Smooth muscle cell (in vitro differentiated cells): ENCODE results near the gene AGAP3. TPM values are rescaled to one million over a fixed set of nuclear protein-coding genes. Genes with fewer than 3 reads are reported as not detected.

ENCODE experiments used
- DNase-seq: peaks from one replicate; lab custom pipeline; 2025; ENCODE audit not compliant: unreplicated experiment; lab: John Stamatoyannopoulos, UW
- H2AFZ ChIP-seq: fragments of 200-600 bp; sonication (generic); 2 replicates; pipeline ENCODE4 v1.6.0; 2016; ENCODE audit warnings: antibody characterized with exemption, low read depth, mild to moderate bottlenecking
- H3F3A ChIP-seq: fragments of 200-600 bp; sonication (generic); 2 replicates; pipeline ENCODE4 v1.6.0; 2017; ENCODE audit warnings: antibody characterized with exemption, low read depth
- H3K27ac ChIP-seq: fragments of 200-600 bp; sonication (generic); 2 replicates; pipeline ENCODE4 v1.5.1; 2016; ENCODE audit warnings: low read depth, mild to moderate bottlenecking
- H3K27me3 ChIP-seq: fragments of 200-600 bp; sonication (generic); 2 replicates; pipeline ENCODE4 v1.6.1; 2016; ENCODE audit warnings: low read depth, mild to moderate bottlenecking
- H3K36me3 ChIP-seq: fragments of 200-600 bp; sonication (generic); 2 replicates; pipeline ENCODE4 v1.5.1; 2016; ENCODE audit warnings: low read depth
- H3K4me1 ChIP-seq: fragments of 200-600 bp; sonication (generic); 2 replicates; pipeline ENCODE4 v1.5.1; 2016; ENCODE audit warnings: low read depth
- H3K4me2 ChIP-seq: fragments of 200-600 bp; sonication (generic); 2 replicates; pipeline ENCODE4 v1.6.0; 2016; ENCODE audit warnings: mild to moderate bottlenecking
- H3K4me3 ChIP-seq: fragments of 200-600 bp; sonication (generic); 2 replicates; pipeline ENCODE4 v1.5.1; 2016; ENCODE audit warnings: mild to moderate bottlenecking
- H3K79me2 ChIP-seq: fragments of 200-600 bp; sonication (generic); 2 replicates; pipeline ENCODE4 v1.6.0; 2016; ENCODE audit warnings: low read depth, mild to moderate bottlenecking
- H3K9ac ChIP-seq: fragments of 200-600 bp; sonication (generic); 2 replicates; pipeline ENCODE4 v1.6.0; 2016; ENCODE audit warnings: low read depth
- H3K9me3 ChIP-seq: fragments of 200-600 bp; sonication (generic); replicated peaks from 2 replicates; pipeline ENCODE4 v1.5.1; 2016; ENCODE audit warnings: low read depth
- H4K20me1 ChIP-seq: fragments of 200-600 bp; sonication (generic); 2 replicates; pipeline ENCODE4 v1.6.0; 2016; ENCODE audit warnings: low read depth
- WGBS: methylation state at CpG from one replicate; pipeline ENCODE4 v1.1.7; 2016; ENCODE audit warnings: low lambda C conversion rate; 5-methylcytosine and 5-hydroxymethylcytosine counted together
- polyA plus RNA-seq: library from polyadenylated mRNA; unstranded; fragments of >200 nt; fragmentation: Nextera tagmentation; extraction: Ambion mirVana; gene quantifications from 2 replicates; pipeline ENCODE4 v1.2.1, GENCODE V29; 2016
- total RNA-seq: library from RNA; depleted of rRNA; stranded (reverse); fragments of >200 nt; gene quantifications from 2 replicates; pipeline ENCODE4 v1.2.3, GENCODE V29; 2014
- TF ChIP-seq, protein P1 (sequence below): fragments of 200-600 bp; sonication (generic); IDR thresholded peaks from 2 replicates; pipeline ENCODE4 v1.5.1; 2017; ENCODE audit warnings: borderline replicate concordance, mild to moderate bottlenecking, antibody characterized with exemption; ENCODE audit not compliant: insufficient read depth, poor library complexity, severe bottlenecking

The AGAP3 gene
- total and polyA plus RNA-seq, 2 experiments from 2014 or later: 29.8 to 51.4 TPM

DNA sequence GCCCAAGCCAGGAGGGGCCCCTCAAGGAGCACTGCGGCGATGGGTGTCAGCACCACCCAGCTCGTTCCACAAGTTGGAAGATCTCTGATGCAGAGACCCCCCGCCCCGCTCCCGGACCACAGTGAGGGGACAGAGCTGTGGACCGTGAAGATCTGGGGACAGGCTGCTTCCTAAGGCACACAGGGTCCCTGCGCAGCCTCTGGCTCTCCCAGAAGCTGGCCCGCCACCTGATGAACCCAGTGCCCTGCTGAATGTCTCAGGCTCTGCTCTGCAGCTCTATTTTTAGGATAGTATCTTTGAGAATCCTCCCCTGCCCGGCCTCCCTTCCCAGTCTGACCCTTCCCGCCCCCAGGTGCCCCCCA lies 51.5 kb downstream of the AGAP3 start:
- WGBS: 95% methylated on average over 9 of the region's 11 CpGs
- Histone ChIP-seq H3K27me3 (no peaks in the 10 kb centered on the region), H3K4me3 (no peak overlapping the region), H3K4me1 (peaks cover 16% of the 10 kb centered on the region), H2AFZ (no peak overlapping the region), H3K79me2 (no peaks in the 10 kb centered on the region), H3K36me3 (no peaks in the 10 kb centered on the region), H3K9ac (no peak overlapping the region), H3F3A (no peaks in the 10 kb centered on the region), H3K9me3 (no peaks in the 10 kb centered on the region), H3K4me2 (no peak overlapping the region), H4K20me1 (peaks cover 23% of the 10 kb centered on the region), H3K27ac (no peak overlapping the region)
- TF ChIP-seq, protein P1, sequence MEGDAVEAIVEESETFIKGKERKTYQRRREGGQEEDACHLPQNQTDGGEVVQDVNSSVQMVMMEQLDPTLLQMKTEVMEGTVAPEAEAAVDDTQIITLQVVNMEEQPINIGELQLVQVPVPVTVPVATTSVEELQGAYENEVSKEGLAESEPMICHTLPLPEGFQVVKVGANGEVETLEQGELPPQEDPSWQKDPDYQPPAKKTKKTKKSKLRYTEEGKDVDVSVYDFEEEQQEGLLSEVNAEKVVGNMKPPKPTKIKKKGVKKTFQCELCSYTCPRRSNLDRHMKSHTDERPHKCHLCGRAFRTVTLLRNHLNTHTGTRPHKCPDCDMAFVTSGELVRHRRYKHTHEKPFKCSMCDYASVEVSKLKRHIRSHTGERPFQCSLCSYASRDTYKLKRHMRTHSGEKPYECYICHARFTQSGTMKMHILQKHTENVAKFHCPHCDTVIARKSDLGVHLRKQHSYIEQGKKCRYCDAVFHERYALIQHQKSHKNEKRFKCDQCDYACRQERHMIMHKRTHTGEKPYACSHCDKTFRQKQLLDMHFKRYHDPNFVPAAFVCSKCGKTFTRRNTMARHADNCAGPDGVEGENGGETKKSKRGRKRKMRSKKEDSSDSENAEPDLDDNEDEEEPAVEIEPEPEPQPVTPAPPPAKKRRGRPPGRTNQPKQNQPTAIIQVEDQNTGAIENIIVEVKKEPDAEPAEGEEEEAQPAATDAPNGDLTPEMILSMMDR: no peak
- DNase-seq: no peak

DNA sequence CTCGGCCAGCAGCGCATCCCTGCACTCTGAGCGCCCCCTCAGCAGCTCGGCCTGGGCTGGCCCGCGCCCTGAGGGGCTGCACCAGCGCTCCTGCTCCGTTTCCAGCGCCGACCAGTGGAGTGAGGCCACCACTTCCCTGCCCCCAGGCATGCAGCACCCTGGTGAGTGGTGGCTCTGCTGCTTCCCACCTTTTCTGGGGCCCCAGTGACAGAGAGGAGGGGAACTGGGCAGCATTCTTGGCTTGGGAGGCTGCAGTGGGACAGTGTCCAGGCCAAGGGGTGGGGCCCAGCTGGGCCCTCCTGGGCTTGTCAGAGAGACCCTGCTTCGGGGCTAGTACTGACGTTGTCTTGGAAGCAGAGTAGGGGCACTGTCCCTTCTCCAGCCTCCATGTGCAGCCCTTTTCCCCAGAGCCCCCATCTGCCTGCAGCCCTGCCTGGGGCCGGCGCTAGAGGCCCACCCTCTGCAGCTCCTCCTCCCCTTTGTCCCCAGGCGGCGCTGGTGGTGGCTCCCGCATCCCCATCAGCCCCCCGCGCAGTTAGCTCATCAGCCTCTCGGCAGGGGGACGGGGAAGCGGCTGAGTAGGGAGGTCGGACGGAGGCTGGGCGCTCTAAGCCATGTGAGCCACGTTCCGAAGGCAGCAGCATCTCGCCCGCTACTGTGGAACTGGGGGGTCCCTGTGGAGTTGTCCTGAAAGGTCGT lies 52.0 kb downstream of the AGAP3 start:
- no peak overlapping the region for H3K27ac ChIP-seq
- peaks cover 16% of the 10 kb centered on the region for H3K4me1 ChIP-seq
- no peaks in the 10 kb centered on the region for H3K9me3 ChIP-seq
- H3K4me3 ChIP-seq: no peak overlapping the region
- TF ChIP-seq, protein P1: no peak
- no peak for DNase-seq
- no peak overlapping the region for H3K9ac ChIP-seq
- no peaks in the 10 kb centered on the region for H3K79me2 ChIP-seq
- H3F3A ChIP-seq: no peaks in the 10 kb centered on the region
- H3K36me3 ChIP-seq: no peaks in the 10 kb centered on the region
- no peaks in the 10 kb centered on the region for H3K27me3 ChIP-seq
- 84% methylated on average over 28 of the region's 30 CpGs for WGBS
- no peak overlapping the region for H3K4me2 ChIP-seq
- H4K20me1 ChIP-seq: peaks cover 18% of the 10 kb centered on the region
- no peak overlapping the region for H2AFZ ChIP-seq

DNA sequence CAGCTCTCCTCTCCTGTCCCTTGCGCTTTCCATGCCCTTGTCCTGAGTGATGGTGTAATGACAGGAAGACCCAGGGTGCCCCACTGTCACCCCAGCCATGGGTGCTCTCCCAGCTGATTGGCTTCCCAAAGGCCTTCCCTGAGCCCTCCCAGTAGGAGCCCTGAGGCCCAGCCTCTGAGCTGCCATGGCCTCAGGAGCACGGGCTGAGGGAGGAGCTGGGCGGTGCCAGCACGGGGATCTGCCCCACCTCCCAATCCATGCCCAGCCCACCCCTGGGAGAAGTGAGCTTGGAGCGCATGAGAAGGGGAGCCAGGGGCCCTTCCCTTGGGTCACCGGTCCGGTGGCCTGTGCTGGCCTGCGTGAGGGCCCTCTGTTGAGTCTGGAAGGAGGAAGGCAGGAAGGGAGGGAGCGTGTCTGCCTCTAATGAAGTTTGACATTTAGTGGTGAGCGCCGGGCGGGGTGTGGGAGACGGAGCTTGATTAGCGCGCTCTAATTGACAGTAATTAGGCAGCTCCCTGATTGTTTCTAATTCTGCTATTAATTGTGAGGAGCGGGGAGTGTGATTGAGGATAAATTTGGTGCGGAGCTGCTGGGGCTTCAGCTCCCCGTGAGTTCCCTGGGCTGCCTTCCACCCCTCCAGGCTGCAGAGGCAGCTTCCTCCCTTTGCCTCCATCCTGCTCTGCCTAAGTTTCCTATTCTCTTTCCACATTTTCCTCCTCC lies 53.0 kb downstream of the AGAP3 start:
- Histone ChIP-seq H3K27ac (no peak overlapping the region), H3F3A (no peaks in the 10 kb centered on the region), H4K20me1 (peaks cover 10% of the 10 kb centered on the region), H3K4me1 (peaks cover 16% of the 10 kb centered on the region), H3K4me2 (no peak overlapping the region), H3K9me3 (no peaks in the 10 kb centered on the region), H3K9ac (no peak overlapping the region), H2AFZ (no peak overlapping the region), H3K4me3 (no peak overlapping the region), H3K36me3 (no peaks in the 10 kb centered on the region), H3K27me3 (no peaks in the 10 kb centered on the region), H3K79me2 (no peaks in the 10 kb centered on the region)
- DNase-seq: no peak
- TF ChIP-seq, protein P1: no peak
- WGBS: 85% methylated on average over 18 of the region's 18 CpGs
